Activated CD8-positive, alpha-beta T cell treated with anti-CD3 and anti-CD28 coated beads for 36 hours (primary cell): Measurements from ENCODE around the gene OR4D2. TPM values are rescaled to one million over a fixed set of nuclear protein-coding genes. Genes with fewer than 3 reads are reported as not detected.

ENCODE experiments used
- ATAC-seq: fragments of 200-7000 bp; cut with Tn5 transposase; one replicate; pipeline ENCODE4 v1.10.0; 2021; ENCODE audit warnings: mild to moderate bottlenecking, moderate library complexity
- CTCF ChIA-PET: fragments of 350-600 bp; sonication (Branson Sonifier 250); formaldehyde crosslinking; loops from one replicate; lab custom pipeline; 2021; ENCODE audit warnings: antibody characterized with exemption; lab: Charles Lee
- POLR2A ChIA-PET: fragments of 350-600 bp; sonication (Branson Sonifier 250); formaldehyde crosslinking; loops from one replicate; lab custom pipeline; 2021; ENCODE audit warnings: antibody characterized with exemption; lab: Charles Lee
- DNase-seq: peaks from one replicate; pipeline ENCODE4 v3.0.0-alpha.2; 2020
- H3K27ac Mint-ChIP-seq: one replicate; pipeline ENCODE4 v1.8.0; 2021; ENCODE audit warnings: mild to moderate bottlenecking, mixed read lengths
- H3K27me3 Mint-ChIP-seq: one replicate; pipeline ENCODE4 v1.8.0; 2021; ENCODE audit warnings: mixed read lengths
- H3K36me3 Mint-ChIP-seq: one replicate; pipeline ENCODE4 v1.8.0; 2021; ENCODE audit warnings: low read depth, mixed read lengths
- H3K4me1 Mint-ChIP-seq: one replicate; pipeline ENCODE4 v1.8.0; 2021; ENCODE audit warnings: low read depth, mixed read lengths
- H3K4me3 Mint-ChIP-seq: one replicate; pipeline ENCODE4 v1.8.0; 2021; ENCODE audit warnings: mild to moderate bottlenecking, moderate library complexity, mixed read lengths
- H3K9me3 Mint-ChIP-seq: one replicate; pipeline ENCODE4 v1.8.0; 2021; ENCODE audit warnings: mixed read lengths
- CTCF ChIP-seq: fragments of 200-600 bp; IDR thresholded peaks from one replicate; pipeline ENCODE4 v1.8.0; 2022; ENCODE audit warnings: antibody characterized with exemption, mild to moderate bottlenecking
- intact Hi-C: fragments of 100-400 bp; cut with micrococcal nuclease; formaldehyde crosslinking; loops from one replicate; pipeline ENCODE4 v1.10.0; 2022
- total RNA-seq, 2 experiments: library from RNA; stranded (reverse); gene quantifications; one replicate each; pipeline ENCODE4 v1.2.3, GENCODE V29; 2021

OR4D2 gene
- total RNA-seq, 2 experiments from 2014 or later: not detected

GRCh38 chr17:58170622-58171021 is 3.8 kb downstream of the OR4D2 start:
- ATAC-seq (no peak), DNase-seq (no peak)
- CTCF ChIA-PET: interaction anchor here (0.8 to 4.3 kb wide), 14 partner anchors 11 to 337 kb away, joined by 3 to 71 read pairs (median 6); no protein-coding TSS in a partner anchor
- Mint-ChIP-seq H3K4me1 (peaks cover 39% of the 10 kb centered on the region), H3K9me3 (no peaks in the 10 kb centered on the region), H3K36me3 (no peaks in the 10 kb centered on the region), H3K27me3 (no peaks in the 10 kb centered on the region), H3K27ac (peak overlapping the region; percentile 39), H3K4me3 (no peak overlapping the region)
- TF ChIP-seq CTCF: no peak
- intact Hi-C loops: loop anchor here (5.0 kb wide), 1 partner anchor 308 kb away; no protein-coding TSS in a partner anchor
- POLR2A ChIA-PET: interaction anchor here (0.6 to 1.8 kb wide), 5 partner anchors 14 to 293 kb away, joined by 3 to 7 read pairs (median 4); partner anchors contain the start of gene SRSF1

GRCh38 chr17:58172369-58173071 is 5.7 kb downstream of the OR4D2 start:
- H3K4me3 Mint-ChIP-seq: no peak overlapping the region
- ATAC-seq: peak; percentile 96
- intact Hi-C loops: loop anchor here (2.0 to 5.0 kb wide), 2 partner anchors 54 to 310 kb away; no protein-coding TSS in a partner anchor

GRCh38 chr17:58174871-58175270 is 8.1 kb downstream of the OR4D2 start:
- no peak for TF ChIP-seq CTCF
- ATAC-seq: no peak
- CTCF ChIA-PET: interaction anchor here (0.9 to 1.3 kb wide), 3 partner anchors 25 to 63 kb away, joined by 4 to 5 read pairs (median 4); no protein-coding TSS in a partner anchor
- Mint-ChIP-seq H3K4me3 (no peak overlapping the region), H3K27ac (no peak overlapping the region), H3K9me3 (no peaks in the 10 kb centered on the region), H3K4me1 (peaks cover 26% of the 10 kb centered on the region), H3K27me3 (no peaks in the 10 kb centered on the region), H3K36me3 (no peaks in the 10 kb centered on the region)
- POLR2A ChIA-PET: interaction anchor here (1.4 kb wide), 1 partner anchor 49 kb away, joined by 3 read pairs; no protein-coding TSS in a partner anchor
- intact Hi-C loops: loop anchor here (5.0 kb wide), 1 partner anchor 313 kb away; no protein-coding TSS in a partner anchor
- no peak for DNase-seq

More at GRCh38 chr17:58172369-58173071, 5.7 kb downstream of the OR4D2 start:
- peaks cover 39% of the 10 kb centered on the region for H3K4me1 Mint-ChIP-seq
- ChIA-PET POLR2A (interaction anchor here (0.6 to 1.2 kb wide), 3 partner anchors 22 to 328 kb away, joined by 3 to 4 read pairs (median 3); no protein-coding TSS in a partner anchor), CTCF (interaction anchor here (0.6 to 4.3 kb wide), 35 partner anchors 9 to 340 kb away, joined by 3 to 71 read pairs (median 5); no protein-coding TSS in a partner anchor)
- H3K27me3 Mint-ChIP-seq: no peaks in the 10 kb centered on the region
- H3K9me3 Mint-ChIP-seq: no peaks in the 10 kb centered on the region
- peak overlapping the region; percentile 49 for H3K27ac Mint-ChIP-seq
- H3K36me3 Mint-ChIP-seq: no peaks in the 10 kb centered on the region
- TF ChIP-seq CTCF: peak; percentile 79
- peak; percentile 69 for DNase-seq

GRCh38 chr17:58176200-58176599 is 9.4 kb downstream of the OR4D2 start:
- no peak for ATAC-seq
- peaks cover 15% of the 10 kb centered on the region for H3K4me1 Mint-ChIP-seq
- DNase-seq: no peak
- intact Hi-C loops: no loop called here
- no peaks in the 10 kb centered on the region for H3K9me3 Mint-ChIP-seq
- no peaks in the 10 kb centered on the region for H3K36me3 Mint-ChIP-seq
- no peak overlapping the region for H3K4me3 Mint-ChIP-seq
- no peak overlapping the region for H3K27ac Mint-ChIP-seq
- ChIA-PET POLR2A (interaction anchor here (1.0 to 2.2 kb wide), 2 partner anchors 11 to 48 kb away, joined by 3 to 4 read pairs; no protein-coding TSS in a partner anchor), CTCF (interaction anchor here (0.5 kb wide), 1 partner anchor 356 kb away, joined by 3 read pairs; no protein-coding TSS in a partner anchor)
- TF ChIP-seq CTCF: no peak
- H3K27me3 Mint-ChIP-seq: no peaks in the 10 kb centered on the region
